ENCODE data around the gene NCOA7.

The NCOA7 gene

GRCh38 chr6:125979101-125979500, 188.3 kb downstream of the NCOA7 start:
- no peak for DNase-seq (ENCODE audit: low read depth in 3 of 3)

Measured in stimulated activated CD4-positive, alpha-beta T cell treated with anti-CD3 and anti-CD28 coated beads, TNF-alpha, amount 100 ng/mL, for 48 hours (primary cell).